Peyer's patch (tissue), 4 donors: ENCODE data around the gene TBRG1.

ENCODE experiments used
- POLR2A ChIP-seq, 2 donors: fragments of 450-650 bp; IDR thresholded peaks; one replicate each; pipeline ENCODE4 v1.5.1; 2017; ENCODE audit warnings: antibody characterized with exemption in 2 of 2, mild to moderate bottlenecking in 2 of 2, moderate library complexity in 2 of 2
- TF ChIP-seq, protein P1 (sequence below), 6 experiments: fragments of 450-650 bp in 4 of 6; fragments of 200-600 bp in 2 of 6; sonication (generic) in 1 of 6; IDR thresholded peaks; one replicate each; pipeline ENCODE4 v1.5.1; 2017 to 2019; ENCODE audit warnings: antibody characterized with exemption in 6 of 6, mild to moderate bottlenecking in 3 of 6, moderate library complexity in 1 of 6

- TF ChIP-seq, protein P1, sequence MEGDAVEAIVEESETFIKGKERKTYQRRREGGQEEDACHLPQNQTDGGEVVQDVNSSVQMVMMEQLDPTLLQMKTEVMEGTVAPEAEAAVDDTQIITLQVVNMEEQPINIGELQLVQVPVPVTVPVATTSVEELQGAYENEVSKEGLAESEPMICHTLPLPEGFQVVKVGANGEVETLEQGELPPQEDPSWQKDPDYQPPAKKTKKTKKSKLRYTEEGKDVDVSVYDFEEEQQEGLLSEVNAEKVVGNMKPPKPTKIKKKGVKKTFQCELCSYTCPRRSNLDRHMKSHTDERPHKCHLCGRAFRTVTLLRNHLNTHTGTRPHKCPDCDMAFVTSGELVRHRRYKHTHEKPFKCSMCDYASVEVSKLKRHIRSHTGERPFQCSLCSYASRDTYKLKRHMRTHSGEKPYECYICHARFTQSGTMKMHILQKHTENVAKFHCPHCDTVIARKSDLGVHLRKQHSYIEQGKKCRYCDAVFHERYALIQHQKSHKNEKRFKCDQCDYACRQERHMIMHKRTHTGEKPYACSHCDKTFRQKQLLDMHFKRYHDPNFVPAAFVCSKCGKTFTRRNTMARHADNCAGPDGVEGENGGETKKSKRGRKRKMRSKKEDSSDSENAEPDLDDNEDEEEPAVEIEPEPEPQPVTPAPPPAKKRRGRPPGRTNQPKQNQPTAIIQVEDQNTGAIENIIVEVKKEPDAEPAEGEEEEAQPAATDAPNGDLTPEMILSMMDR (IDR thresholded peaks at IDR 0.05) = no peak
- TF ChIP-seq POLR2A (IDR thresholded peaks at IDR 0.05) = no peak
These were observed 50.0 kb downstream of the TBRG1 start for GRCh38 chr11:124672536-124673215.
